PFSK-1 (cell line): ENCODE results near the gene SCML1.

ENCODE experiments used
- FOXP2 ChIP-seq: optimal IDR thresholded peaks from 2 replicates; pipeline ENCODE3; 2011; ENCODE audit warnings: borderline replicate concordance, control low read depth, inconsistent platforms; ENCODE audit not compliant: insufficient read depth; ENCODE audit errors: extremely low read length, extremely low read depth
- POLR2AphosphoS5 ChIP-seq: IDR thresholded peaks from 2 replicates; pipeline ENCODE4 v1.6.1; 2012; ENCODE audit warnings: low read depth, mild to moderate bottlenecking, control low read depth, low read length, moderate library complexity
- SIN3A ChIP-seq: IDR thresholded peaks from 2 replicates; pipeline ENCODE4 v1.6.1; 2012; ENCODE audit warnings: mild to moderate bottlenecking, low read length, moderate library complexity, borderline replicate concordance; ENCODE audit not compliant: insufficient read depth
- TAF1 ChIP-seq: IDR thresholded peaks from 2 replicates; pipeline ENCODE4 v1.6.1; 2012; ENCODE audit warnings: low read length, control low read depth, borderline replicate concordance; ENCODE audit not compliant: insufficient read depth
- TF ChIP-seq, protein P1 (sequence below), 2 experiments: IDR thresholded peaks; 2 replicates each; pipeline versions ENCODE4 v1.6.1 to v1.8.0; 2011 to 2012; ENCODE audit warnings: low read depth in 2 of 2, low read length in 2 of 2, control low read depth in 1 of 2, inconsistent platforms in 1 of 2, mild to moderate bottlenecking in 1 of 2, moderate library complexity in 1 of 2; ENCODE audit not compliant: insufficient read depth in 1 of 2

The SCML1 gene

GRCh38 chrX:17773221-17773876 is 36.1 kb downstream of the SCML1 start:
- TF ChIP-seq, protein P1, sequence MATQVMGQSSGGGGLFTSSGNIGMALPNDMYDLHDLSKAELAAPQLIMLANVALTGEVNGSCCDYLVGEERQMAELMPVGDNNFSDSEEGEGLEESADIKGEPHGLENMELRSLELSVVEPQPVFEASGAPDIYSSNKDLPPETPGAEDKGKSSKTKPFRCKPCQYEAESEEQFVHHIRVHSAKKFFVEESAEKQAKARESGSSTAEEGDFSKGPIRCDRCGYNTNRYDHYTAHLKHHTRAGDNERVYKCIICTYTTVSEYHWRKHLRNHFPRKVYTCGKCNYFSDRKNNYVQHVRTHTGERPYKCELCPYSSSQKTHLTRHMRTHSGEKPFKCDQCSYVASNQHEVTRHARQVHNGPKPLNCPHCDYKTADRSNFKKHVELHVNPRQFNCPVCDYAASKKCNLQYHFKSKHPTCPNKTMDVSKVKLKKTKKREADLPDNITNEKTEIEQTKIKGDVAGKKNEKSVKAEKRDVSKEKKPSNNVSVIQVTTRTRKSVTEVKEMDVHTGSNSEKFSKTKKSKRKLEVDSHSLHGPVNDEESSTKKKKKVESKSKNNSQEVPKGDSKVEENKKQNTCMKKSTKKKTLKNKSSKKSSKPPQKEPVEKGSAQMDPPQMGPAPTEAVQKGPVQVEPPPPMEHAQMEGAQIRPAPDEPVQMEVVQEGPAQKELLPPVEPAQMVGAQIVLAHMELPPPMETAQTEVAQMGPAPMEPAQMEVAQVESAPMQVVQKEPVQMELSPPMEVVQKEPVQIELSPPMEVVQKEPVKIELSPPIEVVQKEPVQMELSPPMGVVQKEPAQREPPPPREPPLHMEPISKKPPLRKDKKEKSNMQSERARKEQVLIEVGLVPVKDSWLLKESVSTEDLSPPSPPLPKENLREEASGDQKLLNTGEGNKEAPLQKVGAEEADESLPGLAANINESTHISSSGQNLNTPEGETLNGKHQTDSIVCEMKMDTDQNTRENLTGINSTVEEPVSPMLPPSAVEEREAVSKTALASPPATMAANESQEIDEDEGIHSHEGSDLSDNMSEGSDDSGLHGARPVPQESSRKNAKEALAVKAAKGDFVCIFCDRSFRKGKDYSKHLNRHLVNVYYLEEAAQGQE (IDR thresholded peaks at IDR 0.05; ENCODE audit: insufficient read depth in 1 of 2, low read depth in 2 of 2, low read length in 2 of 2): no peak
- TF ChIP-seq TAF1 (no peak), SIN3A (no peak), FOXP2 (no peak), POLR2AphosphoS5 (no peak)

DNA sequence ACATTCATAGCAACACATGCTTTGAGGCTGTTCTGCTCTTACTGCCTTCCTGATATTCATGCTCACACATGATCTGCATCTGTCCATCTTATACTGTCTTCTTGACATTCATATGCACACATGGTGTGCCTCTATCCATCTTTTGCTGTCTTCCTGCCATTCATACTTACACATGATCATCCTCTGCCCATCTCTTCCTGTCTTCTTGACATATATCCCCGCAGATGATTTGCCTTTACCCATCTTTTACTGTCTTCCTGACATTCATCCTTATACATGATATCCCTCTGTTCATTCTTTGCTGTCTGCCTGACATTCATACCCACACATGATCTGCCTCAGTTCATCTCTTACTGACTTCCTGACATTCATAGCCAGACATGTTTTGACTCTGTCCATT is 36.8 kb downstream of the SCML1 start:
- TF ChIP-seq POLR2AphosphoS5: no peak
- TF ChIP-seq FOXP2: no peak
- no peak for TF ChIP-seq SIN3A
- TF ChIP-seq, protein P1 (IDR thresholded peaks at IDR 0.05; ENCODE audit: insufficient read depth in 1 of 2, low read depth in 2 of 2, low read length in 2 of 2): no peak
- no peak for TF ChIP-seq TAF1

DNA sequence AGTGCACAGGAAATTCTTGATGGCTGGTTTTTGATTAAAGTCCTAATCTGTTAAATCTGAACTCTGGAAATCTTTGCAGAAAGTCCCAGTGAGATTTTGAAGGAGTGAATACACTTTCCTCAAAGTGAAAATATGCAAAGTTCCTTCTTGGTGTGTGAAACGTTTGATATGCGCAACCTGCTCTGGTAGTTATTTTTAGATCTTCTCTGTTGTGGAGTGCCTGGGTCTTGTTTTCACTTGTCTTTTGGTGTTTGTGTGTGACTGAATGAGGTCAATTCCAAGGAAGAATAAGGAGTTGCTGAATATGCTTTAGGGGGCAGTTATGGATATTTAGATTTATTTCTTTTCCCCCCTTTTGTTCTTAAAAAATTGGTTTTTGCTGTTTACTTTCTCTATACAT is 41.7 kb downstream of the SCML1 start:
- TF ChIP-seq SIN3A (no peak), TAF1 (no peak), POLR2AphosphoS5 (no peak)
- TF ChIP-seq, protein P1 (IDR thresholded peaks at IDR 0.05; ENCODE audit: insufficient read depth in 1 of 2, low read depth in 2 of 2, low read length in 2 of 2): no peak

GRCh38 chrX:17779434-17779833 is 42.1 kb downstream of the SCML1 start:
- no peak for TF ChIP-seq TAF1
- no peak for TF ChIP-seq POLR2AphosphoS5

DNA sequence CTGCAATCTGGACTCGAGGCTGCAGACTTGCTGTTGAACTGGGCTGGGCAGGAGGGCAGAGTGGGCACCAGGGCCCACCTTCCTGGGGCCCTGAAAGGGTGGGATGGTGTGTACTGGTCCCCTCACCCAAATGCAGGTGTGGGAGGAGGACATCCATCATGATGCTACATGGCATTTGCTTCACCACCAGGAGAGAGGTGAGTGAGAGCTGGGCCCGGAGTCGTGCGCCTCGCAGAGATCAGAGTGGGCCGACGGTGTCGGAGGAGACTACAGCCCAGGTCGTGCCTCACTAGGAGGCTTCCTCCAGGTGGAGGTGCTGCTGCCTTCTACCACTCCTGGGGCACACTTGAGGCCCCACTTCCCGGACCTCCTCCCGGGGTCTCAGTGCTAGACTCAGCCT is 50.3 kb downstream of the SCML1 start:
- TF ChIP-seq POLR2AphosphoS5 (no peak), TAF1 (no peak), FOXP2 (no peak), SIN3A (no peak)
- TF ChIP-seq, protein P1 (IDR thresholded peaks at IDR 0.05; ENCODE audit: insufficient read depth in 1 of 2, low read depth in 2 of 2, low read length in 2 of 2): no peak
